GM19468 (cell line): ENCODE measurements around the gene FUCA2.
A peak's percentile ranks its signal among the peaks of the same experiment; 100 is the strongest.
"Not testable (repeated sequence)": the region's sequence is repeated elsewhere in the genome, so short reads cannot be mapped to it uniquely, and the experiment has no call there.

Source experiments
- ATAC-seq: cut with Tn5 transposase; IDR thresholded peaks from one replicate; pipeline ENCODE4 v1.9.1; 2021; ENCODE audit warnings: mild to moderate bottlenecking, moderate library complexity, moderate number of reproducible peaks; ENCODE audit not compliant: unreplicated experiment; ENCODE audit errors: extremely low read depth

The FUCA2 gene

DNA sequence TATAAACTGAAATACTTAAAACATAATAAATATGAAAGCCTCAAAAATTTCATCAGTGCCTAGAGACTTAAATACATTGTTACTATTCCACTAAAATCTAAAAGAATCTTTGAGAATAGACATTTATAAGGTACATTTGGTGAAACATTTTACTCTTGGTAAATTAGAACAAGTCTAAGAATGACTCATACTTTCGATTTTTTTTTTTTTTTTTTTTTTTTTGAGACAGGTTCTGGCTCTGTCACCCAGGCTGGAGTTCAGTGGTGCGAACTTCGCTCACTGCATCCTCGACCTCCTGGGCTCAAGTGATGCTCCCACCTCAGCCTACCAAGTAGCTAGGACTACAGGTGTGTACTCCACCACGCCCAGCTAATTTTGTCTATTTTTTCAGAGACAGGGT lies 6.4 kb downstream of the FUCA2 start:
- ATAC-seq = no peak

DNA sequence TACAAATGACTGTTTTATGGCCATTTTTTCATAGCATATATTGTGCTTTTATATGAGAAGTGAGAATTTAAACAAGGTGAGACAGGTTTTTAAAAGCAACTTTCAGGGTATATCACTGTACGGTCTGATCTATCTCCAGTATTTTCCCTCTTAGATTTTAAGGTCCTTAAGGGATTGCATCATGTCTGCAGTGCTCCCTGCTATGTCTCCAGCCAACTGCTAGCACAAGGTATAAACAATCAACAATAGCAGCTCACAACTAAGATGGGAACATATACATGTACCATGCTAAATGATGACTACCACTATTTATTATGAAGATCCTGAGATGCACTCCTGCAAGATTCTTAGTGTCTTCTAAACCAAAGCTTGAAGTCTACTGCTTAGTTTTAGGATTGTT lies 7.2 kb downstream of the FUCA2 start:
- no peak for ATAC-seq

DNA sequence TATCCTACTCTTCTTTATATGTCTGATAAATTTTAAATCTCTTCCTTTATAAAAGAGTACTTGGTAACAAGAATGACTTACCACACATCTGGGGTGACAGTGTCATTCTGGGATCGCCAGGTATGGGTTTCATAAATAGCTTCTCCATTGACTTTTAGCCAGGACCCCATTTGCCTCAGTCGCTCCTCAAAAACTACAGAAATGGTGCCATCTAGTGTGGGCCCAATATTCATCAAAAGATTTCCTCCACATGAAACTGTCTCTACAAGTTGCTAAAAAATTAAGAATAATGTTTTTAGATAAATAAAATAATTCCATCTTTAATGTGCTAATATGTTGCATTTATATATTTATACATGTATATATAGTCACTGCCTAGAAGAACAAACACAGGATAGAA lies 9.7 kb downstream of the FUCA2 start:
- no peak for ATAC-seq

GRCh38 chr6:143498428-143498827 lies 13.1 kb downstream of the FUCA2 start:
- no peak for ATAC-seq

- ATAC-seq = no peak
Measured at GRCh38 chr6:143496974-143497373, 14.5 kb downstream of the FUCA2 start.

GRCh38 chr6:143490775-143491174 lies 20.7 kb downstream of the FUCA2 start:
- ATAC-seq = no peak

DNA sequence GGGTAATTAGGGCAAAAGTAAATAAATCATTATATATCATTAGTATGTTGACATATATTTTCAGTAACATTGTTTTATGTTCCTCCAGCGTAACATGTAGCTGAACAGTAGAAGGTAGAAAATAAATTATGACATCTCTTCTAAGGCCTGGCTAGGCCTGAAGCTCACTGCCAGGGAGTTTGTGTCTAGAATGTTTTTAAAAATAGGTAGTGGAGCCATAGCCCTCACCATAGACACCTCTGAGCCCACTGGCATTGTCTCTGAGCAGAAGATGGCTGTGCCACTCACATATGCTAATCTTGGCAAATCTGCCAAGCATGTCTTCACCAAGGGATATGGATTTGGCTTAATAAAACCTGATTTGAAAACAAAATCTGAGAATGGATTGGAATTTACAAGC lies 21.3 kb downstream of the FUCA2 start:
- ATAC-seq = no peak

DNA sequence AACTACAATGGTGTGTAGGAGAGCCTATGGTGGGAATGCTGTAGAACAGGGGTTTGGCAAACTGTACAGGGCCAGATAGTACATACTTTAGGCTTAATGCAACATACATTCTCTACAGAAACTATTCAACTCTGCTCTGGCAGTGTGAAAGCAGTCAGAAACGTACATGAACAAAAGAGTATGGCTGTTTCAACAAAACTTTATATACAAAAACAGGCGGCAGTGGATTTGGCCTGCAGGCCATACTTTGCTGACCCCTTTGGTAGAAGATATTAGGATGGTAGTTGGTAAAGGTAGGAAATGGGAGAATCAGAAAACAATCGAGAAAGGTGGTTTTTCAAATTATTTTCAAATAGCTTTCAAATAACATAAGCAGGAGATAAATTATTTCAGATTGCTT lies 24.8 kb downstream of the FUCA2 start:
- no peak for ATAC-seq

DNA sequence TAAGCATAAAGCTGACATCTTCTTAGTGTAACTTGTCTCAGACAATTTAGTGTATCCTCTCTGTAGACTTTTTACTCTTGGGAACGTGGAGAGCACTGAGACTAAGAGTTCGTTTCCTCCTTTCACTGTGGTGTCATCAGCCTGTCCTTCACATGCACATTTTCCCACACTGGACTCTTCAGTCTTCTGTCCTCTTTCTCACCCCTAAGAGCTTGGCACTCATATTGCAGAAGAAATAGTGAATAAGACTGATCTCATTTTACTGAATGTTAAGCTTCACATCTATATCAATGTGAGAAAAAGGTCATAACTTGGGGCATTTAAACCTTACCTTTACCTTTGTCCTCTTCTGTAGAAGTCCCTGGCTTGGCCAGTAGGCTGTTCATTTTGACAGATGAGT lies 25.6 kb downstream of the FUCA2 start:
- ATAC-seq = no peak

DNA sequence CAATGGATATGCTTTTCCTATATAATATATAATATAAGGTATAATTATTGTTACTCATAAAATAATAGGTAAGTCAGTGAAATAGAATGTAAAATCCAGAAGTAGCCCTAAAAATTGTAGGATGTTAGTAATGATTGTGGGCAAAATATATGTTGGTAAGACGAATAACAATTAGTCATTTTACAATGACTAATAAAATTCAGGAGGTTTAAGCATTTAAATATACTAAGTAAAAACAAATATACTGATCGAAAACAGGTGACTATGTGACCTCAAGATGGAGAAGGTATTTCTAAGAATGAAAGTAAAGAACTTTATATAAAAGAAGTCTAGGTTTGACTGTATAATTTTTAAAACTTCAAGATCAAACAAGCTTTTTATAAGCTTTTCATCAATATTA lies 28.9 kb downstream of the FUCA2 start:
- ATAC-seq = no peak

- no peak for ATAC-seq
Measured at GRCh38 chr6:143478479-143479062, 32.9 kb downstream of the FUCA2 start.

- no peak for ATAC-seq
Measured at GRCh38 chr6:143476545-143476944, 35.0 kb downstream of the FUCA2 start.

DNA sequence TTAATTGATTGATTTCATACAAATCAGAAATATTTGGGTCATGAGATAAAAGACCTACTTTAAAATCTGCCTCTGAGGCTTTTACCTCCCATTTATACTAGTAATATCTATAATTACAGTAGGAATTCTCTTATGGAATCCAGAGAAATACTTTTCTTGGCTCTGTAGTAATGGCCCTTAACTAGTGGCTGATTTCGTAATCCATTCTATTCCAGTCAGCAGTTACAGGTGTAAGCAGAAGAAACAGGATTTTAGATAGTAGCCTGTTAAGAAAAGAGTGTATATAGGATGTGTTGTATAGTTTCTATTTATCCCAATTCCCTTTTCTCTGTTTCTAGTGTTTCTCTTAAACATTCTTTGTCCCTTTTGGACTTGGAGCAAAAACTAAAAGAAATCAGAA lies 39.7 kb downstream of the FUCA2 start:
- ATAC-seq = no peak

GRCh38 chr6:143468823-143469222 lies 42.7 kb downstream of the FUCA2 start:
- ATAC-seq = not testable (repeated sequence)

- no peak for ATAC-seq
Measured at GRCh38 chr6:143468026-143468425, 43.5 kb downstream of the FUCA2 start.

DNA sequence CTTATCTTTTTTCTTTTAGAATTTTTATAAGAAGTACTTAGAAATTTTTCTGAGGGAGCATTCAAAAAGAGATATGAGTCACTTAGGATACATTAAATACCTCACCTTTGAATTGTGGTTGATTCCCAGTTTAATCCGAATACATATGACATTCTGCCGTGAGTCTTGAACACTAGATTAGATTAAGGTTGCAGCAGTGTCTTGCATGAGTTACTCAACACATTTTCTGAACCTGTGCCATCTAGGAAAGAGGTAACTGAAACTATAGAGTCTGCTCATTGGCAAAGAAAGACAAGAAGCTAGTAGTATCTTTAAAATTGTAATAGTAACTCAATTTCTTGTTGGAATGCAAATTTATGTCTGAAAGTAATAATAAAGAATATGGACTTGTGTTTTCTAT lies 46.0 kb downstream of the FUCA2 start:
- no peak for ATAC-seq

- no peak for ATAC-seq
Measured at GRCh38 chr6:143457563-143458359, 53.8 kb downstream of the FUCA2 start.

DNA sequence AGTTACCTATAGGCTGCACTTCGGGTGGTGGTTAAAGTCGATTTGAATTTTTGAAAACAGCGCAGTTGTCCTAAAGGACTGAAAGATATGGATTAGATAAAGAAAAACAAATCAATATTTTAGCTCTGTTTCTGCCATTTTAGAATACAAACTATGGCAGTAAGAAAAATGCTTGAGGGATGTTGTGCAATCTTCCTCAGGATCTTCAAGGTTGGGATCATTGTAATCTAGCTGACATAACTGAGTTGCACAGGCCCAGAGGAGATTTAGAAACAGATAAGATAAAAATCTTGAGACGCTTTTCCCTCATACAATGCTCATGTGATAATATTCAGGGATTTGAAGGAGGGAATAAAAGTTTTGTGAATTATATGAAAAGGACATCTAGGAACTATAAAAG lies 60.0 kb downstream of the FUCA2 start:
- no peak for ATAC-seq

DNA sequence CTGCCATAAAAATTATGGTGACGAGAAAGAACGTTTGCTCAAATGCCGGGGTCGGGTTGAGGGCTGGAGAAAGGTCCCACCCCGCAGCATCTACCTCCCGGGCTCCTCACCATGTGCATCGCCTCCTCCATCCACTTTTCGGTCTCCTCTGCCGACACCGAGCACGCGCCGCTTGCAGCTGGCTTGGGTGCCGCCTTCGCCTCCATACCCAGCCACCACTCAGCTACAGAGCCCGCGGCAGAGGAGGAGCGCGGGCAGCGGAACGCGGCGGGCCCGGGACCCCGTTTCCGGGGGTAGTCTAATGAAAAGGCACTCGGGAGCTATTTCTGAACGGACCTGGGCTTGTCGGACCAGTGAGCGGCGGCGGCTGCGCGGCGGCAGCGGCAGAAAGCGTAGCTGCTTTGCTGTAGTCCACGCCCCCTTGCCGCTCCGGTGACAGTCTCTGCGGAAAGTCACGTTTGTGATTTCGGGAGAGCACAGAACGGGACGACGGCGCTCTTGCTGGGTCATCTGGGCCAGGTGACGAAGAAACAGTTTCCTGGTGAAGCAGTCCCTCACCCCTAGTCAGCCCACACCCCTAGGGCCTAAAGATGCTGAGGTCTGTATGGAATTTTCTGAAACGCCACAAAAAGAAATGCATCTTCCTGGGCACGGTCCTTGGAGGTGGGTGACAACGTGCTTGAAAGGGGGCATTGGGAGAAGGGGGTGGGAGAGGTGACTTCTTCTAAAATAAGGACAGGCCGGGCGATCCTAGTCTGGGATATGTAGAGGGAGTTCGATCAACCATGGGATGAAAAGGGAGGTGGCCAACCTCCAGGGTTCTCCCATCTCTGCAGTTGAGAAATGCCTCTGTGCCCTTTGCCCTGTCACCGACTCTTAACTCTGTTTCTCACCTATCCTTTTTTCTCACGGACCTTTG lies 60.8 kb downstream of the FUCA2 start, which contains the start of the genes ADAT2 and PEX3:
ADAT2 (minus strand) TSS at position 243 of the 919 bp plus-strand sequence; CDS start at position 206, 37 bp downstream.
PEX3 (plus strand) TSS at position 353 of the 919 bp plus-strand sequence; CDS start at position 591, 238 bp downstream.
- ATAC-seq = peak; percentile 90

GRCh38 chr6:143449714-143450452 lies 61.6 kb downstream of the FUCA2 start:
- no peak for ATAC-seq
